GOT3 (cell line): ENCODE results near the gene PAF1.
"Not testable (repeated sequence)": the region's sequence is repeated elsewhere in the genome, so short reads cannot be mapped to it uniquely, and the experiment has no call there.

ENCODE experiments used
- DNase-seq: peaks from one replicate; lab custom pipeline; 2025; ENCODE audit warnings: mixed read lengths; lab: John Stamatoyannopoulos, UW

PAF1 gene

DNA sequence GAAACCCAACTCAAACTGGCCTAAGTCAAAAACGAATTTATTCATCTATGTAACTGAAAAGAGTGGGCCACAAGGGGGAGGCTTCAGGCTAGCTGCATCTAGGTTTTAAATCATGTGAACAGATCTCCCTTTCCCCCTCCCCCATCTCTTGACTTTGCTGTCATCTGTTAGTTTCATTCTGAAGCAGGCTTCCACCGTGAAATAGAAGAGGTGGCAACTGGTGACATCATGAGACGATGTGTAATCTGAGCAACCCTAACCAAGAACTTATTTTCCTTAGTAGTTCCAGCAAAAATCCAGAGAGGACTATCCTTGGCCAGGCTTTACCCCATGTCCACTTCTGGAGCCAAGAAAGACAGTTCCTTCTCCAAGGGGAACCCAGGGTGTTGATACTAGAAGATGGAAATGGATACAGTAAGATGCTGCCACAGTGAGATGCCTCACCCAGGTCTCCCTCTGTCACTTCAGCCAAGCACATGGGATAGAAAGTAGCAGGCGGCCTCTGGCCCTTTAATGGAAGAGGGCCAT lies 39.3 kb downstream of the PAF1 start:
- no peak for DNase-seq

DNA sequence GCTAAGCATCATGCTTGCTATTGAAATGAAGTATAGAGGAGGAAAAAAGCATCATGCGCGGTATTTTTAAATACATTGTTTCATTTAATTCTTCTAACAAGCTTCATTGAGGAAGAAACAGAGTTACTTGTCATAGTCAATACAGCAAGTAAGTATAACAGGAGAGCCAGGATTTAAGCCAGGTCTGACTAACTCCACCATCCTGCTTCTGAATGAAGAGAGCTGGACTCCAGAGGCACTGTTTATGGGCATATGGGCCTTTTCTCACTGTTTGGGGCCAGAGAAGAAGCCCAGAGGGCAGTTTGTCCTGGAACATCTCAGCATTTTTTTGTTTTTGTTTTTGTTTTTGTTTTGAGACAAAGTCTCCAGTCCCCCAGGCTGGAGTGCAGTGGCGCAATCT lies 40.8 kb downstream of the PAF1 start:
- DNase-seq: no peak

DNA sequence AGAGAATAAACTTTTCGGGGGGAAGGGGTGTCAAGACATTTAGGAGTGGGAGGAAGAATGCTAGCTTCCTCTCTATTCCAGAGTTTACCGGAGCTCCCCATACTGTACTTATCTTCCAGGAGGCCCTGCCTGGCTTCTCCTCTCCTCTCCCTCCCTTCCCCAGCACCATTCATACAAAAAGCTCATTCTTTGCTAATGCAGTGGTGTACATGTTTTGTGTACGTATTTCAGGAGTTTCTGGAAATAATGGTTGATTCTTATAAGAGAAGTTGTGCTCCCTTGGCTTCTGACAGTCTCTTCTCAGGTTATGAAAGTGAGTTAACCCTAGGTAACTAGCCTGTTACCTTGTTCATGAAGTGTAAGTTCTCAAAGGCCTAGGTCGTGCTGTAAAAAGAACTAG lies 41.6 kb downstream of the PAF1 start:
- DNase-seq: no peak

DNA sequence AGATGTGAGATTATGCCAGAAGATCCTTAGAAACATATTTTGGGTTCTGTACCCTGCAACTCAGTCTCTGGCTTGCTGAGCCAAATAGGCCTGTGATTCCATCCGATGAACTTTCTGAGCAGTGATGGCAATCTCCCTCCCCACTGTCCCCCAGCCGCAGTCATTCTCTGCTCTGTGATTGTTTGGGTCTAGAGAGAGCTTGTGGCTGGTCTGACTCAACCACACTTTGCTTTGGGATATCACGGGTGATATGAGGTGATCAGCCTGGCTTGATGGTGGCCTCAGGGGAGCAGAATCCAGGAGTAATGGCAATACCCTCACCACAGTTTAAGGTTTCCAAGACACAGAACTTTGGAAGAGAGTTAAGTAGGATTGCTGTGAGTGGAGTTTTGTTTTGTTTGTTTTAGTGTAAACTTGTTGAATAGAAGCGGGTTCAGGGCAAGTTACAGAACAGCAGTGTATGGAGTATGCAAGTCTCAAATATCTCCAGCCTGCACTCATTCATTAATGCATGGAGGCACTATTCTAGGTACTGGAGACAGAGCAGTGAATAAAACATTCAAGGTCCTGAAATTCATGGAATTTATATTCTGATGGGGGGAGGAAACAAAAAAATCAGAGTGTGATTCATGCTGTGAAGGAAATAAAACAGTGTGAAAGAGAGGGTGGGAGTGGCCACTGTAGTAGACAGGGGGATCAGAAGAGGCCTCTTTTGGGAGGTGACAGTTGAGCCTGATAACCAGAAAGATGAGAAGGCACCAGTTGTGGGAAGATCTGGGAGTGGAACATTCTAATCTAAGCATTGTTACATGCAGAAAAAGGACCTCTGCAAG lies 43.4 kb downstream of the PAF1 start:
- no peak for DNase-seq

DNA sequence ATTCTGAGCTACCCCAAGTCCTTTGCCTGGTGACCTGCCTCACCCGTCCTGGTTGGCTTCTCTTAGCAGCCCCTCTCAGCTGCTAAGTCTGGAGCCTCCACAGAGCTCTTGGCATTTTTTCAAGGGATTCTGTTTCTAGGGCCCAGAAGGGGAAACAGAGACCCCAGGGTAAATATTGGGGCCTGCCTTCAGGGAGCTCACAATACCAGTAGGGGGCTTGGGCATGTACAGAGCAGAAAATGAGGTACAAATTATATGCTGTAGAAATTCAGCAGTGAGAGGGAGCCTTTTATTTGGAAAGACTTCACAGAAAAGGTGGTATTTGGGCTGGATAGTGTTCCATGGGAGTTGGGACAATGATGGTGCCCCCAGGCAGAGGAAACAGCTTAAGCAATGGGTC lies 45.0 kb downstream of the PAF1 start:
- no peak for DNase-seq

DNA sequence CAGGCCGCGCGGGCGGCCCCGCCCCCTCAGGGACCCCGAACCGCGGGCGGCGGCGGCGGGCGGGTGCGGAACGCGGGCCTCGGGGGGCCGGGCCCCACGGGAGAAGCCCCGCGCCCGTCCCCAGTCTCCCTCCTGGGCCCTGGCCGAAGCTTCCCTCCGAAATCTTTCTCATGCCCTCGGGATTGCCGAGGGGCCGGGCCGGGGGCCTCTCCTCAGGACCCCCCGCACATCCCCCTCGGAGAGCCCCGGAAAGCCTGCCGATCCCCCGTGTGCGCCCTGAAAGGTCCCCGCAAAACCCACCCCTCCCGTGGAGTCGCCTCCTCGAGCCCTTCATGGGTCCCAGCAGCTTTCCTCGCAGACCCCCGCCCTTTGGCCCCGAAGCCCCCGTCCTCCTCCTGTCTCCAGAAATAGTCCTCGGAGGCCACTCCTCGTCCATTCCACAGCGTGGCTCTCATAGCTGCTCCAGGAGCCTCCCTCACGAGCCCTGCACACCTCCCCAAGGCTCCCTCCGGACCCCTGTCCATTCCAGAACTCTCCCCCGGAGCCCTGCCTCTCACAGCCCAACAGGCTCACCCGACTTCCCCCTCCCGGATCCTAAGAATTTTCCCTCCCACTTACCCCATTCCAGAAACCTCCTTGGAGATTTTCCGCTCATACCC lies 48.1 kb downstream of the PAF1 start:
- DNase-seq: no peak

DNA sequence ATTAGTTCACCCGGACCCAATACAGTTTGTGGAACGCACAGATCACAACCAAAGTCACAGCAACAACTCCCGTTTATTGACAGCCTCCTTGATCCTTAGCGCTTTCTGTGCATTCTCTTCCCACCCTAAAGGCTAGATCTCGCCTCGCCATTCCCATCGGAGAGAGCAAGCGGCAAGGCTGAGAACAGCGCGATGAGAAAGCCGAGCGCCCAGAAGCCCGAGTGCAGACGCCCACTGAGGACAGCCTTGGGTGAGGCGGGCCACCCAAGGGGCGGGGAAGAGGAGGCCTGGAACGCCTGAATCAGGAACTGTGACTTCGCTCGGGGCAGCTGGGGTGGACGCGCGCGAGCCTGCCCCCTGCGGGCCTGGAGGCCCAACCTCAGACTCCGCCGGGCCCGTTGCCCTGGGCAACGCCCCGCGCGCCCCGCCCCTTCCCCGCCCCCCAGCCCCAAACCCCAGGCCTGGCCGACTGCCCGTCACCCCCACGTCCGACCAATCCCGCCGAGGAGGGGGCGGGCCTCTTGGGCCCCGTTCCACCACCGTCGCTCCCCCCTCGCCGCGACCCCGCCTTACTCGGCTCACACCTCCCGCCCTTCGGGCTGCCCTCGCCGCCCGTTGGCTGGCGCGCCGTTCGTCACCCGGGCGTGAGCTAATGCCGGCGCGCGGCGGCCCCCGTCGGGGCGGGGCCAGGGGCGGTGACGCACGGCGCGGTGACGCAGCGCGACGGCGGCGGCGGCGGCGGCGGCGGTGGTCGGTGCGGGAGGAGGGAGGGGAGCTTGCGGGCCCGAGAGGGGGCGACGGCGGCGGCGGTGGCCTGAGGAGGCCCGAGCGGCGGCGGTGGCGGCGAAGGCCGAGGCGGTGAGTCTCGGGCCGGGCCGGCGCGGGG lies 48.9 kb downstream of the PAF1 start, which contains the start of gene SAMD4B:
Gene SAMD4B, plus strand, starts transcription at position 703 of the 886 bp plus-strand sequence. CDS start 14,473 bp downstream, outside the sequence.
- peak; percentile 97 for DNase-seq

DNA sequence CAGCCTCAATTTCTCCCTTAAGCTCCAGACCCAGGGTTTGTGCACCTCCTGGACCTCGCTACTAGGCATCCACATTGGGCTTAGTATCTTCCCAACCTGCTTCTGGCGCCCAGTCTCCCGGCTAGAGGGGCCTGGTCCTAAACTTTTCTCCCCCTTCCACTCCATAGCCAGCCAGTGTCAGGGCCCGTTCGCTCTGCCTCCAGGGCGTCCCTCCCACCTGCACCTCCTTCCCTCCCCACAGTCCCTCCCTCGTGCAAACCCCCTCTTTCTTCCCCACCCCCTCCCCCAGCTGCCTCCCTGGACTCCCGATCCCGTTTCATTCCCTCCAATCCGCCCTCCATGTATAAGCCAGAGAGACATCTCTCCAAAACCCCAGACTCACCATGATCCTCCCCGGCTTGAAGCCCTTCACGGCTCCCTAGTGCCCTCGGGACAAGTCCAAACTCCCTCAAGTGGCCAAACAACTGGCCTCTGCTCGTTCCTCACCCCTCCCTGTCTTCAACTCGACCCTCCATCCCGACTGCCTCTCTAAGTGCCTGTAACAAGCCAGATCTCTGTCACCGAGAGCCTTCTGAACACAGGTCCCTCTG lies 49.7 kb downstream of the PAF1 start:
- DNase-seq: no peak

DNA sequence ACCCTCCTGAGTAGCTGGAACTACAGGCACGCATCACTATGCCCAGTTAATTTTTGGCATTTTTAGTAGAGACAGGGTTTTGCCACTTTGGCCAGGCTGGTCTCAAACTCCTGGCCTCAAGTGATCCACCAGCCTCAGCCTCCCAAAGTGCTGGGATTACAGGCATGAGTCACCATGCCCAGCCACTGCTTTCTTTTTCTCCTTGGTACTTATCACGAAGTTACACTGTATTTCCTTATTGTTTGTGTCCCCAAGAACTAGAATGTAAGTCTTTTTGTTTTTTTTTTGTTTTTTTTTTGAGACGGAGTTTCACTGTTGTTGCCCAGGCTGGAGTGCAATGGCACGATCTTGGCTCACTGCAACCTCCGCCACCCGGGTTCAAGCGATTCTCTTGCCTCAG lies 50.8 kb downstream of the PAF1 start:
- not testable (repeated sequence) for DNase-seq

DNA sequence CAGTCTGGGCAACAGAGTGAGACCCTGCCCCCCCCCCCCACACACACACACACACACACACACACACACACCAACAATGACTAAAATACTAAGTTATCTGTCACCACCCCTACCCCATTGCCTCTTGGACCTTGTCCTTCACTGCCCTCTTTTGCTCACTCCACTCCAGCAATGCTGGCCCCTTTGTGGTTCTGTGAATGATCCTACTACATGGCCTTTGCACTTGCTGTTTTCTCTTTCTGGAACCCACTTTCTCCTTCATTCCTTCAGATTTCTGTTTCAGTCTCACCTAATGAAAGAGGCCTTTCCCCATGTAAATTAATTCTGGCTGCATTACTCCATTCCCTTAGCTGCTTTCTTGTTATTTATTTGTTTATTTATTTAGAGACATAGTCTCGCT lies 51.2 kb downstream of the PAF1 start:
- no peak for DNase-seq

DNA sequence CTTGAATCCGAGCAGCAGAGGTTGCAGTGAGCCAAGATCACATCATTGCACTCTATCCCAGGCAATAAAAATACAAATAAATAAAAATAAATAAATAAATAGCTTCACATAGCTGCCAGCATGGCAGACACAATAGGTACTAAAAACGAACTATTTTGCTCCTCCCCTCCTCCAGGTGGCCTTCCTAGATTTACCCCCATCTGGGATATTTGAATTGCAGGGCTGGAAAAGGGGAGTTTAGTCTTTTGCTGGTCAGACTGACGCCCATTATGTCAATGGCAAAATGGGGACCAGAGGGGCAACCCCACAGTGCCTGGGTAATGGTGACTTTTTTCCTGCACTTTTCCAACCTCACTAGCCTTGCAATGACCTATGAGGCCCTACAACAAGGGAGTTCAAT lies 54.4 kb downstream of the PAF1 start:
- DNase-seq: no peak
